Measurements from ENCODE around the gene MPZL3.

The MPZL3 gene

DNA sequence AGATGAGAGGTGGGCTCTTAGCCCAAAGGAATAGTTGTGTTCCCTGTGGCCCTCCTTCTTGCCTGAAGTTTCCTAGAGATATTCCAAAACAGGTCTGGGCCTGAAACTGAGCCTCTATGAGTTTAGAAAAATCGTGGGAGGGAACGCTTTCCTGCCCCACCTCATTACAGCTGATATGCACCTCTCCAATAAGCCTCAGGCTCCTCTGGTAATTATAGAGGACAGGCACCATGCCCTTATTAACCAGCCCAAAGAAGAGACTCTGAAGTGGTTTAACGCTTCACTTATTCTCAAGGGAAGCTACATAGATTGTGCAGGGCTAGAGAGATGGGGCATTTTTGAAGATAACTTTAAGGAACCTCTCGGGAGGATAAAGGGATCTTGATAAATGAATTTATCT lies 15.3 kb upstream of the MPZL3 start:
- TF ChIP-seq, protein P1, sequence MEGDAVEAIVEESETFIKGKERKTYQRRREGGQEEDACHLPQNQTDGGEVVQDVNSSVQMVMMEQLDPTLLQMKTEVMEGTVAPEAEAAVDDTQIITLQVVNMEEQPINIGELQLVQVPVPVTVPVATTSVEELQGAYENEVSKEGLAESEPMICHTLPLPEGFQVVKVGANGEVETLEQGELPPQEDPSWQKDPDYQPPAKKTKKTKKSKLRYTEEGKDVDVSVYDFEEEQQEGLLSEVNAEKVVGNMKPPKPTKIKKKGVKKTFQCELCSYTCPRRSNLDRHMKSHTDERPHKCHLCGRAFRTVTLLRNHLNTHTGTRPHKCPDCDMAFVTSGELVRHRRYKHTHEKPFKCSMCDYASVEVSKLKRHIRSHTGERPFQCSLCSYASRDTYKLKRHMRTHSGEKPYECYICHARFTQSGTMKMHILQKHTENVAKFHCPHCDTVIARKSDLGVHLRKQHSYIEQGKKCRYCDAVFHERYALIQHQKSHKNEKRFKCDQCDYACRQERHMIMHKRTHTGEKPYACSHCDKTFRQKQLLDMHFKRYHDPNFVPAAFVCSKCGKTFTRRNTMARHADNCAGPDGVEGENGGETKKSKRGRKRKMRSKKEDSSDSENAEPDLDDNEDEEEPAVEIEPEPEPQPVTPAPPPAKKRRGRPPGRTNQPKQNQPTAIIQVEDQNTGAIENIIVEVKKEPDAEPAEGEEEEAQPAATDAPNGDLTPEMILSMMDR (IDR thresholded peaks at IDR 0.05; ENCODE audit: extremely low read depth, insufficient read depth, missing control alignments), result no peak
- DNase-seq (ENCODE audit: low spot score), result no peak
- in situ Hi-C loops (cut with MboI; ENCODE audit: low pct_unique_long_range_greater_than_20kb, low sequenced_read_pairs, unreplicated experiment), result no loop called here

DNA sequence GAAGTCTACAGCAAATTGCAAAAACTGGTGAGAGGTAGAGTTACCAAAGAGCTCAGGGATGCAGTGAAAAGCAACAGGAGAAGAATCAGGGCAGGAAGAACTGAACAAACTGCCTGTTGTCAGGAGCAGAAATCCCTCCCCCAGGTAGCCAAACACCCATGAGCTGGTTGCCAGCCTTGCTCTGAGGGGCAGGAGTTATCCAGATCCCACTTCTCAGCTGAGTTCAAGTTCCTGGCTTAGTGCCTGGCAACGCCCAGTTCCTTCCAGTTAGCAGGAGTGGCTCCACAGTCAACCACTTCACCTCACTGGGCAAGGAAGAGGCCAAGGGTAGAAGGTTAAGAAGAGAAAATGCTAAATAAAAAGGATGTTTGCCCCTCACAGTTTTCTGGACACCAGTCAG lies 13.8 kb upstream of the MPZL3 start:
- in situ Hi-C loops (cut with MboI; ENCODE audit: low pct_unique_long_range_greater_than_20kb, low sequenced_read_pairs, unreplicated experiment), result no loop called here
- DNase-seq (ENCODE audit: low spot score), result no peak
- TF ChIP-seq, protein P1 (IDR thresholded peaks at IDR 0.05; ENCODE audit: extremely low read depth, insufficient read depth, missing control alignments), result no peak

GRCh38 chr11:118264569-118265465 lies 12.7 kb upstream of the MPZL3 start:
- in situ Hi-C loops (cut with MboI; ENCODE audit: low pct_unique_long_range_greater_than_20kb, low sequenced_read_pairs, unreplicated experiment), result no loop called here
- DNase-seq (ENCODE audit: low spot score), result no peak
- TF ChIP-seq, protein P1 (IDR thresholded peaks at IDR 0.05; ENCODE audit: extremely low read depth, insufficient read depth, missing control alignments), result no peak

- in situ Hi-C loops (cut with MboI; ENCODE audit: low pct_unique_long_range_greater_than_20kb, low sequenced_read_pairs, unreplicated experiment), result no loop called here
- TF ChIP-seq, protein P1 (IDR thresholded peaks at IDR 0.05; ENCODE audit: extremely low read depth, insufficient read depth, missing control alignments), result no peak
- no peak for DNase-seq (ENCODE audit: low spot score)
Observed at GRCh38 chr11:118263695-118264568, 11.8 kb upstream of the MPZL3 start, which contains the start of gene MPZL2. MPZL2 (minus strand) TSS chr11:118264297; CDS start chr11:118264153, 144 bp downstream.

- in situ Hi-C loops (cut with MboI; ENCODE audit: low pct_unique_long_range_greater_than_20kb, low sequenced_read_pairs, unreplicated experiment), result no loop called here
- DNase-seq (ENCODE audit: low spot score), result no peak
Observed at GRCh38 chr11:118263112-118263511, 10.9 kb upstream of the MPZL3 start.

GRCh38 chr11:118260353-118260752 lies 8.2 kb upstream of the MPZL3 start:
- TF ChIP-seq, protein P1 (IDR thresholded peaks at IDR 0.05; ENCODE audit: extremely low read depth, insufficient read depth, missing control alignments), result no peak
- in situ Hi-C loops (cut with MboI; ENCODE audit: low pct_unique_long_range_greater_than_20kb, low sequenced_read_pairs, unreplicated experiment), result no loop called here
- no peak for DNase-seq (ENCODE audit: low spot score)

More at GRCh38 chr11:118263112-118263511, 10.9 kb upstream of the MPZL3 start:
- TF ChIP-seq, protein P1 (IDR thresholded peaks at IDR 0.05; ENCODE audit: extremely low read depth, insufficient read depth, missing control alignments), result no peak

Data from GM13977 (cell line).